ENCODE data around the gene EGFL6.

EGFL6 gene

GRCh38 chrX:13607331-13607995 is 38.1 kb downstream of the EGFL6 start:
- no peak overlapping the region for H3K9ac ChIP-seq (ENCODE audit: low read depth, low read length, poor library complexity, severe bottlenecking)
- no peak for TF ChIP-seq CTCF (conservative IDR thresholded peaks at IDR 0.05; ENCODE audit: low read length)
- no peak for TF ChIP-seq EZH2phosphoT487 (IDR thresholded peaks at IDR 0.05; ENCODE audit: borderline replicate concordance)
- H3K27me3 ChIP-seq (ENCODE audit: insufficient read depth, low read length, poor library complexity, severe bottlenecking) = no peaks in the 10 kb centered on the region
- H3K9me2 ChIP-seq (replicated peaks; ENCODE audit: low read depth, low read length) = no peaks in the 10 kb centered on the region
- H3K9me3 ChIP-seq (ENCODE audit: insufficient read depth, low read depth, low read length) = no peaks in the 10 kb centered on the region
- H3K4me2 ChIP-seq (ENCODE audit: low read depth, low read length, poor library complexity, severe bottlenecking) = no peak overlapping the region
- H3K4me1 ChIP-seq (ENCODE audit: insufficient read depth, low read length, poor library complexity, severe bottlenecking) = no peaks in the 10 kb centered on the region
- no peaks in the 10 kb centered on the region for H3F3A ChIP-seq (ENCODE audit: low read depth)
- no peaks in the 10 kb centered on the region for H3K79me2 ChIP-seq (ENCODE audit: insufficient read depth, low read length)
- H3K4me3 ChIP-seq (ENCODE audit: low read length, poor library complexity, severe bottlenecking) = no peak overlapping the region
- no peaks in the 10 kb centered on the region for H3K36me3 ChIP-seq (ENCODE audit: insufficient read depth, low read length)
- no peak overlapping the region for H2AFZ ChIP-seq (ENCODE audit: low read length)
- H4K20me1 ChIP-seq (ENCODE audit: insufficient read depth, low read length, poor library complexity, severe bottlenecking) = no peaks in the 10 kb centered on the region

DNA sequence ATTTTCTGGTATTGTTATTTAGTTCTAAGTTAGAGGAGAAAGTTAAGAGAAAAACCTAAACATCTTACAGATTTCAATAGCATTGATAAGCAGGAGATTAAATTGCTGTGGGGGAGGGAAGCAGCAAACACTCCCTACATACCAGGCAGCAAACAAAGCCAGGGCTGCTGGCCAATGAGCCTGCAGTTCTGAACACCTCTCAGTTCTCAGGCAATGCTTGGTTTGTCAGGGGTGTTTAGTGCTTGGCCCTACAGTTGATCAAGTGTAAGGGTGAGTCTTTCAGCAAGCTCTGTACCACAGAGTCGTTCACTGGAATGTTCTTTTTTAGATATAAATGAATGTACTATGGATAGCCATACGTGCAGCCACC is 38.6 kb downstream of the EGFL6 start:
- no peak overlapping the region for H2AFZ ChIP-seq (ENCODE audit: low read length)
- no peak overlapping the region for H3K4me2 ChIP-seq (ENCODE audit: low read depth, low read length, poor library complexity, severe bottlenecking)
- no peaks in the 10 kb centered on the region for H3K9me3 ChIP-seq (ENCODE audit: insufficient read depth, low read depth, low read length)
- no peak overlapping the region for H3K4me3 ChIP-seq (ENCODE audit: low read length, poor library complexity, severe bottlenecking)
- no peaks in the 10 kb centered on the region for H3F3A ChIP-seq (ENCODE audit: low read depth)
- no peaks in the 10 kb centered on the region for H4K20me1 ChIP-seq (ENCODE audit: insufficient read depth, low read length, poor library complexity, severe bottlenecking)
- TF ChIP-seq CTCF (conservative IDR thresholded peaks at IDR 0.05; ENCODE audit: low read length) (no peak), EZH2phosphoT487 (IDR thresholded peaks at IDR 0.05; ENCODE audit: borderline replicate concordance) (no peak)
- no peak overlapping the region for H3K9ac ChIP-seq (ENCODE audit: low read depth, low read length, poor library complexity, severe bottlenecking)
- H3K9me2 ChIP-seq (replicated peaks; ENCODE audit: low read depth, low read length) = no peaks in the 10 kb centered on the region
- no peaks in the 10 kb centered on the region for H3K27me3 ChIP-seq (ENCODE audit: insufficient read depth, low read length, poor library complexity, severe bottlenecking)
- H3K79me2 ChIP-seq (ENCODE audit: insufficient read depth, low read length) = no peaks in the 10 kb centered on the region
- no peaks in the 10 kb centered on the region for H3K4me1 ChIP-seq (ENCODE audit: insufficient read depth, low read length, poor library complexity, severe bottlenecking)
- H3K36me3 ChIP-seq (ENCODE audit: insufficient read depth, low read length) = no peaks in the 10 kb centered on the region

DNA sequence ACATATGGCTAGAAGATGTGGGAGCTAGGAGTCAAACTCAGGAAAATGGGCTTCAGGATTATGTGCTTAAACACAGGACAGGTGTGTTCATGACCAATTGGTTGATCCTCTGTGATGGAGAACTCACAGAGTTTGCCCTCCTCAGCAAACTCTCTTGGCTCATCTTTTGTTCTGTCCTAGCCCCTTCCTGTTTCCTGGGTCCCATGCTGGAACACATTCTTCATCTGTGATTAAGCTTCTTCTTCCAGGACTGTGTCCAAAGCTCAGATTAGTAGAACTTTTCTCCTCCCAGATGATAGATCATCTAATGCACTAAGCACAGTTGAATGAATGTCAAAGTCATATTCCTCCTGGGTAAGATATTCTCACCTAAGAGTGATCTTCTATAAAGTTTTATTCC is 44.8 kb downstream of the EGFL6 start:
- Histone ChIP-seq H3F3A (ENCODE audit: low read depth) (no peaks in the 10 kb centered on the region), H3K4me1 (ENCODE audit: insufficient read depth, low read length, poor library complexity, severe bottlenecking) (no peaks in the 10 kb centered on the region), H3K9ac (ENCODE audit: low read depth, low read length, poor library complexity, severe bottlenecking) (no peak overlapping the region), H3K4me3 (ENCODE audit: low read length, poor library complexity, severe bottlenecking) (no peak overlapping the region), H3K36me3 (ENCODE audit: insufficient read depth, low read length) (no peaks in the 10 kb centered on the region), H3K79me2 (ENCODE audit: insufficient read depth, low read length) (no peaks in the 10 kb centered on the region), H3K9me2 (replicated peaks; ENCODE audit: low read depth, low read length) (no peaks in the 10 kb centered on the region), H2AFZ (ENCODE audit: low read length) (no peak overlapping the region), H3K27me3 (ENCODE audit: insufficient read depth, low read length, poor library complexity, severe bottlenecking) (no peaks in the 10 kb centered on the region), H3K4me2 (ENCODE audit: low read depth, low read length, poor library complexity, severe bottlenecking) (no peak overlapping the region), H3K9me3 (ENCODE audit: insufficient read depth, low read depth, low read length) (no peaks in the 10 kb centered on the region), H4K20me1 (ENCODE audit: insufficient read depth, low read length, poor library complexity, severe bottlenecking) (no peaks in the 10 kb centered on the region)
- TF ChIP-seq EZH2phosphoT487 (IDR thresholded peaks at IDR 0.05; ENCODE audit: borderline replicate concordance) (no peak), CTCF (conservative IDR thresholded peaks at IDR 0.05; ENCODE audit: low read length) (no peak)

Data from Loucy (cell line).